ENCODE data around the gene DISP1. TPM values are rescaled to one million over a fixed set of nuclear protein-coding genes. Genes with fewer than 3 reads are reported as not detected.

Gene DISP1
- 1 to 10 TPM; 2.3 to 7.5 (median 3.3) TPM for polyA plus RNA-seq
- long read RNA-seq, donor 1, result 0 reads
- long read RNA-seq, donor 2, result 0 reads
- long read RNA-seq, donor 3, result 0 reads
- long read RNA-seq, donor 4, result 0 reads
- long read RNA-seq, donor 5, result 0 reads
- long read RNA-seq, donor 6, result 0 reads
- long read RNA-seq, donor 7, result 0 reads
- long read RNA-seq, donor 8, result 0 reads
- long read RNA-seq, donor 9, partial matches to known transcripts, result 0 of 1 reads
- long read RNA-seq, donor 9, other reads (novel, unspliced or antisense), result 0 of 1 reads
- long read RNA-seq, donor 10, full-length matches to known transcripts, result 1 of 1 reads
- long read RNA-seq, donor 10, partial matches to known transcripts, result 0 of 1 reads
- long read RNA-seq, donor 10, other reads (novel, unspliced or antisense), result 0 of 1 reads

- 1 to 3% (median 1%) methylated on average over 61 to 67 of the region's 67 CpGs for WGBS, 3 donors
- no peaks in the 10 kb centered on the region for H3K27me3 ChIP-seq (ENCODE audit: control insufficient read depth in 3 of 3, insufficient read depth in 3 of 3, low read length in 3 of 3)
- no peak for FAIRE-seq
These were observed at the start of gene DISP1 for GRCh38 chr1:222814536-222815439. TSS of gene DISP1 (plus strand) at chr1:222815039. CDS start at chr1:222942824, 127,785 bp downstream.

GRCh38 chr1:222767152-222767571, 47.7 kb upstream of the DISP1 start:
- H3K4me1 ChIP-seq (ENCODE audit: control insufficient read depth in 3 of 3, insufficient read depth in 2 of 3, low read depth in 1 of 3, low read length in 2 of 3), result no peaks in the 10 kb centered on the region
- peaks cover 0 to 6% of the 10 kb centered on the region in 2 donors for H3K9me3 ChIP-seq (ENCODE audit: control insufficient read depth in 2 of 2, insufficient read depth in 1 of 2, low read depth in 1 of 2, low read length in 1 of 2)
- no peaks in the 10 kb centered on the region for H3K27me3 ChIP-seq (ENCODE audit: control insufficient read depth in 3 of 3, insufficient read depth in 3 of 3, low read length in 3 of 3)
- no peak overlapping the region for H3K27ac ChIP-seq (ENCODE audit: low read depth in 1 of 3, low read length in 2 of 3)
- no peak for FAIRE-seq
- no peak for DNase-seq
- no peaks in the 10 kb centered on the region for H3K36me3 ChIP-seq (ENCODE audit: control insufficient read depth in 3 of 3, insufficient read depth in 2 of 3, low read depth in 1 of 3, low read length in 3 of 3)
- 71 to 82% (median 76%) methylated on average over 5 of the region's 5 CpGs for WGBS, 3 donors
- no peak overlapping the region for H3K4me3 ChIP-seq (ENCODE audit: low read depth in 1 of 3, low read length in 3 of 3)

More at GRCh38 chr1:222814536-222815439, at the start of gene DISP1:
- no peaks in the 10 kb centered on the region for H3K36me3 ChIP-seq (ENCODE audit: control insufficient read depth in 3 of 3, insufficient read depth in 2 of 3, low read depth in 1 of 3, low read length in 3 of 3)
- DNase-seq, result peak; percentile 88 to 90
- peak within 1 kb of the TSS; percentile 75 to 99 (median 90) for H3K4me3 ChIP-seq (ENCODE audit: low read depth in 1 of 3, low read length in 3 of 3)
- peak within 1 kb of the TSS; percentile 94 to 99 (median 97) for H3K27ac ChIP-seq (ENCODE audit: low read depth in 1 of 3, low read length in 2 of 3)
- peaks cover 0 to 13% (median 6%) of the 10 kb centered on the region in 3 donors for H3K4me1 ChIP-seq (ENCODE audit: control insufficient read depth in 3 of 3, insufficient read depth in 2 of 3, low read depth in 1 of 3, low read length in 2 of 3)
- no peaks in the 10 kb centered on the region for H3K9me3 ChIP-seq (ENCODE audit: control insufficient read depth in 2 of 2, insufficient read depth in 1 of 2, low read depth in 1 of 2, low read length in 1 of 2)

GRCh38 chr1:222768592-222768991, 46.2 kb upstream of the DISP1 start:
- H3K4me3 ChIP-seq (ENCODE audit: low read depth in 1 of 3, low read length in 3 of 3), result no peak overlapping the region
- H3K9me3 ChIP-seq (ENCODE audit: control insufficient read depth in 2 of 2, insufficient read depth in 1 of 2, low read depth in 1 of 2, low read length in 1 of 2), result peaks cover 0 to 6% of the 10 kb centered on the region in 2 donors
- H3K27me3 ChIP-seq (ENCODE audit: control insufficient read depth in 3 of 3, insufficient read depth in 3 of 3, low read length in 3 of 3), result no peaks in the 10 kb centered on the region
- FAIRE-seq, result no peak
- H3K36me3 ChIP-seq (ENCODE audit: control insufficient read depth in 3 of 3, insufficient read depth in 2 of 3, low read depth in 1 of 3, low read length in 3 of 3), result no peaks in the 10 kb centered on the region
- no peak overlapping the region for H3K27ac ChIP-seq (ENCODE audit: low read depth in 1 of 3, low read length in 2 of 3)
- no peaks in the 10 kb centered on the region for H3K4me1 ChIP-seq (ENCODE audit: control insufficient read depth in 3 of 3, insufficient read depth in 2 of 3, low read depth in 1 of 3, low read length in 2 of 3)
- no peak for DNase-seq

GRCh38 chr1:222769181-222769580, 45.7 kb upstream of the DISP1 start:
- Histone ChIP-seq H3K4me3 (ENCODE audit: low read depth in 1 of 3, low read length in 3 of 3) (no peak overlapping the region), H3K36me3 (ENCODE audit: control insufficient read depth in 3 of 3, insufficient read depth in 2 of 3, low read depth in 1 of 3, low read length in 3 of 3) (no peaks in the 10 kb centered on the region), H3K27me3 (ENCODE audit: control insufficient read depth in 3 of 3, insufficient read depth in 3 of 3, low read length in 3 of 3) (no peaks in the 10 kb centered on the region), H3K4me1 (ENCODE audit: control insufficient read depth in 3 of 3, insufficient read depth in 2 of 3, low read depth in 1 of 3, low read length in 2 of 3) (no peaks in the 10 kb centered on the region), H3K27ac (ENCODE audit: low read depth in 1 of 3, low read length in 2 of 3) (no peak overlapping the region), H3K9me3 (ENCODE audit: control insufficient read depth in 2 of 2, insufficient read depth in 1 of 2, low read depth in 1 of 2, low read length in 1 of 2) (peaks cover 0 to 6% of the 10 kb centered on the region in 2 donors)
- DNase-seq (peak in 1 of 2 donors; percentile 12), FAIRE-seq (no peak)
- WGBS, 3 donors, result 52 to 78% (median 54%) methylated on average over 1 of the region's 1 CpG

- DNase-seq, result no peak
- peaks cover 0 to 6% of the 10 kb centered on the region in 2 donors for H3K9me3 ChIP-seq (ENCODE audit: control insufficient read depth in 2 of 2, insufficient read depth in 1 of 2, low read depth in 1 of 2, low read length in 1 of 2)
- no peak overlapping the region for H3K27ac ChIP-seq (ENCODE audit: low read depth in 1 of 3, low read length in 2 of 3)
- no peaks in the 10 kb centered on the region for H3K4me1 ChIP-seq (ENCODE audit: control insufficient read depth in 3 of 3, insufficient read depth in 2 of 3, low read depth in 1 of 3, low read length in 2 of 3)
- WGBS, 3 donors, result 90 to 91% (median 90%) methylated on average over 2 of the region's 2 CpGs
- H3K36me3 ChIP-seq (ENCODE audit: control insufficient read depth in 3 of 3, insufficient read depth in 2 of 3, low read depth in 1 of 3, low read length in 3 of 3), result no peaks in the 10 kb centered on the region
- no peak overlapping the region for H3K4me3 ChIP-seq (ENCODE audit: low read depth in 1 of 3, low read length in 3 of 3)
- no peak for FAIRE-seq
- H3K27me3 ChIP-seq (ENCODE audit: control insufficient read depth in 3 of 3, insufficient read depth in 3 of 3, low read length in 3 of 3), result no peaks in the 10 kb centered on the region
These were observed 44.7 kb upstream of the DISP1 start for GRCh38 chr1:222769971-222770620.

- no peaks in the 10 kb centered on the region for H3K36me3 ChIP-seq (ENCODE audit: control insufficient read depth in 3 of 3, insufficient read depth in 2 of 3, low read depth in 1 of 3, low read length in 3 of 3)
- no peaks in the 10 kb centered on the region for H3K27me3 ChIP-seq (ENCODE audit: control insufficient read depth in 3 of 3, insufficient read depth in 3 of 3, low read length in 3 of 3)
- H3K27ac ChIP-seq (ENCODE audit: low read depth in 1 of 3, low read length in 2 of 3), result no peak overlapping the region
- peaks cover 0 to 6% of the 10 kb centered on the region in 2 donors for H3K9me3 ChIP-seq (ENCODE audit: control insufficient read depth in 2 of 2, insufficient read depth in 1 of 2, low read depth in 1 of 2, low read length in 1 of 2)
- DNase-seq (no peak), FAIRE-seq (no peak)
- H3K4me3 ChIP-seq (ENCODE audit: low read depth in 1 of 3, low read length in 3 of 3), result no peak overlapping the region
- no peaks in the 10 kb centered on the region for H3K4me1 ChIP-seq (ENCODE audit: control insufficient read depth in 3 of 3, insufficient read depth in 2 of 3, low read depth in 1 of 3, low read length in 2 of 3)
- WGBS, 3 donors, result 46 to 77% (median 62%) methylated on average over 4 of the region's 4 CpGs
These were observed 41.9 kb upstream of the DISP1 start for GRCh38 chr1:222772996-222773379.

- no peak for DNase-seq
- Histone ChIP-seq H3K4me1 (ENCODE audit: control insufficient read depth in 3 of 3, insufficient read depth in 2 of 3, low read depth in 1 of 3, low read length in 2 of 3) (no peaks in the 10 kb centered on the region), H3K9me3 (ENCODE audit: control insufficient read depth in 2 of 2, insufficient read depth in 1 of 2, low read depth in 1 of 2, low read length in 1 of 2) (peaks cover 0 to 3% of the 10 kb centered on the region in 2 donors), H3K4me3 (ENCODE audit: low read depth in 1 of 3, low read length in 3 of 3) (no peak overlapping the region), H3K27ac (ENCODE audit: low read depth in 1 of 3, low read length in 2 of 3) (no peak overlapping the region), H3K27me3 (ENCODE audit: control insufficient read depth in 3 of 3, insufficient read depth in 3 of 3, low read length in 3 of 3) (no peaks in the 10 kb centered on the region), H3K36me3 (ENCODE audit: control insufficient read depth in 3 of 3, insufficient read depth in 2 of 3, low read depth in 1 of 3, low read length in 3 of 3) (no peaks in the 10 kb centered on the region)
- FAIRE-seq, result no peak
- WGBS, 3 donors, result 90 to 100% (median 94%) methylated on average over 1 of the region's 1 CpG
These were observed 37.4 kb upstream of the DISP1 start for GRCh38 chr1:222777463-222777862.

- Histone ChIP-seq H3K9me3 (ENCODE audit: control insufficient read depth in 2 of 2, insufficient read depth in 1 of 2, low read depth in 1 of 2, low read length in 1 of 2) (peaks cover 0 to 3% of the 10 kb centered on the region in 2 donors), H3K4me1 (ENCODE audit: control insufficient read depth in 3 of 3, insufficient read depth in 2 of 3, low read depth in 1 of 3, low read length in 2 of 3) (no peaks in the 10 kb centered on the region), H3K4me3 (ENCODE audit: low read depth in 1 of 3, low read length in 3 of 3) (no peak overlapping the region), H3K27ac (ENCODE audit: low read depth in 1 of 3, low read length in 2 of 3) (no peak overlapping the region), H3K27me3 (ENCODE audit: control insufficient read depth in 3 of 3, insufficient read depth in 3 of 3, low read length in 3 of 3) (no peaks in the 10 kb centered on the region), H3K36me3 (ENCODE audit: control insufficient read depth in 3 of 3, insufficient read depth in 2 of 3, low read depth in 1 of 3, low read length in 3 of 3) (no peaks in the 10 kb centered on the region)
- 40 to 45% (median 44%) methylated on average over 2 of the region's 2 CpGs for WGBS, 3 donors
- DNase-seq (no peak), FAIRE-seq (no peak)
These were observed 36.9 kb upstream of the DISP1 start for GRCh38 chr1:222777977-222778376.
